HCT116 (cell line): Measurements from ENCODE around the gene TMEM109. TPM values are rescaled to one million over a fixed set of nuclear protein-coding genes. Genes with fewer than 3 reads are reported as not detected.

Experiments
- ATAC-seq: fragments of 200-7000 bp; cut with Tn5 transposase; 2 replicates; pipeline ENCODE4 v1.9.1; 2020; ENCODE audit warnings: mild to moderate bottlenecking, moderate library complexity
- BruUV-seq: library from RNA; stranded (reverse); fragments of 400-500 nt; replicated peaks from 2 replicates; lab custom pipeline; 2021; lab: Mats Ljungman, UMichigan
- CTCF ChIA-PET: fragments of 300-600 bp; sonication (Branson Sonifier 250); formaldehyde crosslinking; loops from one replicate; lab custom pipeline; 2021; ENCODE audit warnings: antibody characterized with exemption; lab: Charles Lee
- POLR2A ChIA-PET: fragments of 300-600, 350-600 bp; sonication (Branson Sonifier 250); formaldehyde crosslinking; loops from one replicate; lab custom pipeline; 2021; ENCODE audit warnings: antibody characterized with exemption; lab: Charles Lee
- RAD21 ChIA-PET, 2 experiments: fragments of 300-600 bp; sonication (Branson Sonifier 250); formaldehyde crosslinking; loops; one replicate each; lab custom pipeline; 2023; ENCODE audit warnings: low total read pairs in 2 of 2; ENCODE audit not compliant: uncharacterized antibody in 2 of 2, unreplicated experiment in 2 of 2, low non-redundant PET in 1 of 2; lab: Charles Lee
- DNase-seq: peaks from one replicate; pipeline ENCODE4 v3.0.0-alpha.2; 2010; ENCODE audit warnings: low read depth, low spot score
- H2AFZ ChIP-seq: fragments of 200-600 bp; shearing (Covaris generic), sonication (generic); 2 replicates; pipeline ENCODE4 v1.6.1; 2017; ENCODE audit warnings: low read depth, mixed run types, mixed read lengths, antibody characterized with exemption, low read length; ENCODE audit not compliant: poor library complexity, severe bottlenecking
- H3K27ac ChIP-seq: 2 replicates; pipeline ENCODE4 v1.5.1; 2012; ENCODE audit warnings: low read depth, low read length
- H3K27me3 ChIP-seq: fragments of 200-600 bp; sonication (generic); 2 replicates; pipeline ENCODE4 v1.6.1; 2016; ENCODE audit warnings: mixed run types, low read length, mixed read lengths; ENCODE audit not compliant: insufficient read depth
- H3K36me3 ChIP-seq, 2 experiments: fragments of 200-500 bp in 1 of 2; fragments of 200-600 bp in 1 of 2; sonication (Bioruptor generic) in 1 of 2; sonication (generic) in 1 of 2; 2 replicates each; pipeline versions ENCODE4 v1.5.1 to v1.6.1; 2014 to 2016; ENCODE audit warnings: low read length in 2 of 2, inconsistent platforms in 1 of 2, mixed read lengths in 1 of 2, mixed run types in 1 of 2; ENCODE audit not compliant: insufficient read depth in 2 of 2, control insufficient read depth in 1 of 2
- H3K4me1 ChIP-seq, 2 experiments: fragments of 200-600 bp in 1 of 2; sonication (generic) in 1 of 2; 2 replicates each; pipeline versions ENCODE4 v1.5.1 to v1.6.1; 2012 to 2017; ENCODE audit warnings: low read length in 2 of 2, inconsistent platforms in 1 of 2, mild to moderate bottlenecking in 1 of 2, mixed read lengths in 1 of 2, mixed run types in 1 of 2, moderate library complexity in 1 of 2; ENCODE audit not compliant: insufficient read depth in 2 of 2, control insufficient read depth in 1 of 2
- H3K4me2 ChIP-seq: fragments of 200-600 bp; sonication (generic); 2 replicates; pipeline ENCODE4 v1.6.1; 2017; ENCODE audit warnings: mixed run types, low read length, mixed read lengths
- H3K4me3 ChIP-seq, 2 experiments: fragments of 200-600 bp in 1 of 2; sonication (generic) in 1 of 2; replicated peaks in 1 of 2; 2 replicates each; pipeline ENCODE4 v1.5.1; 2011 to 2016; ENCODE audit warnings: low read length in 2 of 2, control low read depth in 1 of 2, low read depth in 1 of 2, mild to moderate bottlenecking in 1 of 2, mixed read lengths in 1 of 2, mixed run types in 1 of 2
- H3K79me2 ChIP-seq: fragments of 200-600 bp; sonication (generic); 2 replicates; pipeline ENCODE4 v1.6.1; 2017; ENCODE audit warnings: mild to moderate bottlenecking, mixed run types, low read length, moderate library complexity, mixed read lengths; ENCODE audit not compliant: insufficient read depth
- H3K9ac ChIP-seq: fragments of 200-600 bp; sonication (generic); 2 replicates; pipeline ENCODE4 v1.6.1; 2016; ENCODE audit warnings: low read length, mixed read lengths
- H3K9me2 ChIP-seq: fragments of 200-600 bp; sonication (generic), shearing (Covaris generic); 2 replicates; pipeline ENCODE4 v1.6.1; 2017; ENCODE audit warnings: mixed run types, mild to moderate bottlenecking, moderate library complexity; ENCODE audit not compliant: insufficient read depth
- H3K9me3 ChIP-seq, 2 experiments: fragments of 200-500 bp in 1 of 2; fragments of 200-600 bp in 1 of 2; sonication (Bioruptor generic) in 1 of 2; sonication (generic) in 1 of 2; 2 replicates each; pipeline ENCODE4 v1.6.1; 2014 to 2017; ENCODE audit warnings: low read length in 2 of 2, mixed read lengths in 2 of 2, inconsistent platforms in 1 of 2, low read depth in 1 of 2, mild to moderate bottlenecking in 1 of 2, mixed run types in 1 of 2, moderate library complexity in 1 of 2; ENCODE audit not compliant: control insufficient read depth in 1 of 2, insufficient read depth in 1 of 2
- H4K20me1 ChIP-seq: fragments of 200-600 bp; sonication (generic), shearing (Covaris generic); 2 replicates; pipeline ENCODE4 v1.6.1; 2017; ENCODE audit warnings: mixed run types, mild to moderate bottlenecking, moderate library complexity; ENCODE audit not compliant: insufficient read depth
- ATF3 ChIP-seq: IDR thresholded peaks from 2 replicates; pipeline ENCODE4 v1.6.1; 2012
- CBX3 ChIP-seq: IDR thresholded peaks from 2 replicates; pipeline ENCODE4 v1.6.1; 2012; ENCODE audit warnings: low read depth
- CTCF ChIP-seq, 3 experiments: fragments of 200-600 bp in 1 of 3; sonication (generic) in 1 of 3; IDR thresholded peaks in 2 of 3; conservative IDR thresholded peaks in 1 of 3; 2 replicates each; pipeline ENCODE4 v1.5.1; 2012 to 2017; ENCODE audit warnings: low read depth in 2 of 3, low read length in 2 of 3, antibody characterized with exemption in 1 of 3, borderline replicate concordance in 1 of 3, control low read depth in 1 of 3, mild to moderate bottlenecking in 1 of 3, mixed read lengths in 1 of 3, mixed run types in 1 of 3, moderate library complexity in 1 of 3; ENCODE audit not compliant: insufficient read depth in 1 of 3
- EGR1 ChIP-seq: IDR thresholded peaks from 2 replicates; pipeline ENCODE4 v1.6.1; 2012; ENCODE audit warnings: low read depth
- EZH2 ChIP-seq: fragments of 200-600 bp; sonication (generic); IDR thresholded peaks from 2 replicates; pipeline ENCODE4 v1.6.1; 2017; ENCODE audit warnings: antibody characterized with exemption, mixed run types
- EZH2phosphoT487 ChIP-seq: fragments of 200-600 bp; IDR thresholded peaks from 2 replicates; pipeline ENCODE4 v1.6.1; 2018; ENCODE audit warnings: antibody characterized with exemption, borderline replicate concordance
- FOSL1 ChIP-seq: IDR thresholded peaks from 2 replicates; pipeline ENCODE4 v1.6.1; 2012; ENCODE audit warnings: low read depth
- JUND ChIP-seq: IDR thresholded peaks from 2 replicates; pipeline ENCODE4 v1.6.1; 2012
- MAX ChIP-seq: IDR thresholded peaks from 2 replicates; pipeline ENCODE4 v1.6.1; 2012
- POLR2A ChIP-seq: IDR thresholded peaks from 2 replicates; pipeline ENCODE4 v1.7.0; 2011; ENCODE audit warnings: borderline replicate concordance; ENCODE audit not compliant: insufficient read depth, insufficient read length; ENCODE audit errors: extremely low read depth
- POLR2AphosphoS5 ChIP-seq: IDR thresholded peaks from 2 replicates; pipeline ENCODE4 v1.6.1; 2011; ENCODE audit warnings: mild to moderate bottlenecking, low read depth, low read length, moderate library complexity
- RAD21 ChIP-seq: IDR thresholded peaks from 2 replicates; pipeline ENCODE4 v1.6.1; 2012; ENCODE audit warnings: low read depth, mild to moderate bottlenecking
- SIN3A ChIP-seq: IDR thresholded peaks from 2 replicates; pipeline ENCODE4 v1.6.1; 2012; ENCODE audit warnings: low read depth
- SP1 ChIP-seq: IDR thresholded peaks from 2 replicates; pipeline ENCODE4 v1.6.1; 2012; ENCODE audit warnings: low read depth
- TCF7L2 ChIP-seq: IDR thresholded peaks from 2 replicates; pipeline ENCODE4 v1.7.0; 2011; ENCODE audit warnings: borderline replicate concordance, inconsistent platforms; ENCODE audit not compliant: insufficient read depth, insufficient read length; ENCODE audit errors: extremely low read depth
- ZBTB33 ChIP-seq: IDR thresholded peaks from 2 replicates; pipeline ENCODE4 v1.6.1; 2011; ENCODE audit warnings: mild to moderate bottlenecking, low read length, moderate library complexity; ENCODE audit not compliant: insufficient replicate concordance; ENCODE audit errors: extremely low read depth
- ZFX ChIP-seq: fragments of 450-650 bp; IDR thresholded peaks from 2 replicates; pipeline ENCODE4 v1.6.1; 2017
- ZNF274 ChIP-seq: fragments of 200-500 bp; sonication (Bioruptor generic); IDR thresholded peaks from 2 replicates; pipeline ENCODE4 v1.6.1; 2014; ENCODE audit warnings: mild to moderate bottlenecking, low read depth, low read length, inconsistent platforms
- intact Hi-C: fragments of 100-400 bp; cut with micrococcal nuclease; formaldehyde crosslinking; loops from 2 replicates; pipeline ENCODE4 v1.10.0; 2022
- total RNA-seq: library from RNA; stranded (reverse); gene quantifications from one replicate; pipeline ENCODE4 v1.2.1, GENCODE V29; 2021; ENCODE audit not compliant: unreplicated experiment

Gene TMEM109
- total RNA-seq, 1 experiment from 2014 or later: 44.4 TPM

DNA sequence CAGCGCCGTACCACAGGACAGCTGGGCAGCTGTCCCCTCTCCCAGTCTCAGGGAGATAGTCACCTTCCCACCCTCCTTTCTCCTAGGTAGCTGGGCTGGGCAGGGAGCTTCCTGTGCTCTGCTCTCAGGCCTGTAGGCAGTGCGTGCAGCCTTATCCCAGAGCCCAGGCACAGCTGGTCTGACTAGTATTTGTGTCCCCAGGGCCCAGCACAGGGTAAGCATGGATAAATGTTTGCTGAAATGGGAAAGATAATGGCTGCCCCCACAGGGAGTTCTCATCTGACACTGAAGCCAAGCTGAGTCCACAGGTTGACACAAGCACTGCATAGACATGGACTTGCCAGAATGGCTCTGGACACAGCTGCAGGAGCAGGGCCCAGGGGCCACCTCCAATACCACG, 28.3 kb downstream of the TMEM109 start:
- ATAC-seq: no peak
- POLR2A ChIA-PET: no interaction called here
- 0 out of 2 replicates have a peak, but pooled peaks cover 11% of the 10 kb centered on the region for H3K27me3 ChIP-seq
- H3K27ac ChIP-seq: no peak overlapping the region
- RAD21 ChIA-PET: interaction anchor here in 1 of 2 experiments (0.6 kb wide), 1 partner anchor 513 kb away, joined by 3 read pairs; no protein-coding TSS in a partner anchor
- TF ChIP-seq FOSL1 (no peak), RAD21 (no peak), POLR2A (no peak), EZH2 (no peak), ZBTB33 (no peak), SIN3A (no peak), EGR1 (no peak), MAX (no peak), CBX3 (no peak), TCF7L2 (no peak), JUND (no peak), SP1 (no peak), CTCF (IDR thresholded peaks at IDR 0.05 in 2 of 3, conservative IDR thresholded peaks at IDR 0.05 in 1 of 3; ENCODE audit: borderline replicate concordance in 1 of 3, insufficient read depth in 1 of 3, low read depth in 2 of 3, low read length in 2 of 3) (no peak), POLR2AphosphoS5 (no peak), ZNF274 (no peak), ZFX (no peak), EZH2phosphoT487 (no peak), ATF3 (no peak)
- TF ChIP-seq, all 23 proteins: peak for 0
- DNase-seq: no peak
- BruUV-seq: no TSS peak
- no peaks in the 10 kb centered on the region for H3K9me3 ChIP-seq
- H3K9me2 ChIP-seq: no peaks in the 10 kb centered on the region
- H3K4me1 ChIP-seq: no peaks in the 10 kb centered on the region
- H3K79me2 ChIP-seq: no peaks in the 10 kb centered on the region
- H4K20me1 ChIP-seq: no peaks in the 10 kb centered on the region
- H3K4me2 ChIP-seq: no peak overlapping the region
- no peak overlapping the region for H3K9ac ChIP-seq
- no peak overlapping the region for H2AFZ ChIP-seq
- no peak overlapping the region for H3K4me3 ChIP-seq
- CTCF ChIA-PET: no interaction called here
- no peaks in the 10 kb centered on the region for H3K36me3 ChIP-seq
- intact Hi-C loops: no loop called here
